ENCODE measurements around the gene DLGAP4.

The DLGAP4 gene

DNA sequence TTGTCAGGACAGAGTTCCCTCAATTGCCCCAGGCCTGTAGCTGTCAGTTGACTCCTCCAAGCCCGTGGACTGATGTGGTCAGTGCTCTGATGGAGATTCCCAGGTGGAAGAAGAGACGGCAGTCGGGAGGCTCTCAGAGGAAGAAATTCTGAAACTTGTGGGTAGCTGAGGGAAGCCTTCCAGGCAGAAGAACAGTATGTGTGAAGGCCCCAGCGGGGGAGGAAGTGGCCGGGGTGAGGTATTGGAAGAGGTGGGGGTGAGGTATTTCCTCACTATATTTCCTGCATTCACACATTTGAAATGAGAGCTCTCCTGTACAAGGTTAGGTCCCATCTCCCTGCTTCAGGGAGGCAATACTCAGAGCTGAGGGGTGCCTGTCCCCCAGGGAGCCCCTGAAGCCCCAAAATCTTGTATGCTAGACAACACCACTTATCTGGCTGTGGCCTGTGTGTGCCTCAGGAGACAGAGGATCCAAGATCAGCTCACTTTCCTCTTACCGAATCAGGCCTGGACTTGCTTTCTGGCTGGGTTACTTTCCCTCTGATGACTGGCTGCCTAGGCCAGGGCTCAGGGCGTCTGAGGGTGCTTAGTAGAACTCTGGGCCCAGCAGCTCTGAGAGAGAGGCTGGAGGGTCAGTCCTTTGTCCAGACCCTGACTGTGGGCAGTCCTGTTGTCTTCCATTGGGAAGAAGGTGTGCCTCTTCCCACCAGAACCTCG is 185.9 kb downstream of the DLGAP4 start:
- Histone ChIP-seq H2AK5ac (ENCODE audit: low read length, severe bottlenecking) (peak overlapping the region; percentile 10), H2BK12ac (ENCODE audit: low read length in 2 of 2) (no peak overlapping the region), H4K8ac (ENCODE audit: low read length) (peak overlapping the region; percentile 7), H3K23ac (ENCODE audit: low read length in 2 of 2) (peak overlapping the region in 1 of 2 experiments; percentile 55), H3K4me3 (ENCODE audit: insufficient read depth in 1 of 2, low read depth in 1 of 2, low read length in 2 of 2) (no peak overlapping the region), H3K36me3 (ENCODE audit: control insufficient read depth in 1 of 2, insufficient read depth in 2 of 2, low read depth in 1 of 2, low read length in 2 of 2) (peaks cover 11 to 33% of the 10 kb centered on the region in 2 experiments), H3K18ac (ENCODE audit: low read depth in 1 of 2, low read length in 2 of 2) (peak overlapping the region in 1 of 2 experiments; percentile 46), H4K91ac (ENCODE audit: low read length) (peak overlapping the region; percentile 35), H3K9ac (ENCODE audit: low read length) (peak overlapping the region; percentile 38), H2BK5ac (ENCODE audit: low read depth, low read length, poor library complexity, severe bottlenecking) (no peak overlapping the region), H3K4me1 (ENCODE audit: control insufficient read depth, insufficient read depth, low read depth, low read length) (peaks cover 44% of the 10 kb centered on the region), H3K4ac (ENCODE audit: low read depth in 1 of 2, low read length in 2 of 2) (no peak overlapping the region), H3K9me3 (ENCODE audit: control insufficient read depth, low read length) (no peaks in the 10 kb centered on the region), H2AFZ (ENCODE audit: low read depth, low read length) (no peak overlapping the region), H2BK120ac (ENCODE audit: low read depth, low read length) (no peak overlapping the region), H3K27ac (ENCODE audit: low read length, poor library complexity, severe bottlenecking) (peak overlapping the region; percentile 36), H3K4me2 (ENCODE audit: low read length, poor library complexity, severe bottlenecking) (no peak overlapping the region), H3K27me3 (ENCODE audit: control insufficient read depth in 1 of 2, insufficient read depth in 1 of 2, low read length in 2 of 2) (no peaks in the 10 kb centered on the region), H3K79me1 (replicated peaks; ENCODE audit: low read length, poor library complexity, severe bottlenecking) (peaks cover 11% of the 10 kb centered on the region), H2BK15ac (ENCODE audit: low read depth, poor library complexity, severe bottlenecking) (no peak overlapping the region), H3K14ac (ENCODE audit: low read length in 2 of 2) (peak overlapping the region in 1 of 2 experiments; percentile 63)
- 86% methylated on average over 6 of the region's 8 CpGs for WGBS
- no peak for DNase-seq

DNA sequence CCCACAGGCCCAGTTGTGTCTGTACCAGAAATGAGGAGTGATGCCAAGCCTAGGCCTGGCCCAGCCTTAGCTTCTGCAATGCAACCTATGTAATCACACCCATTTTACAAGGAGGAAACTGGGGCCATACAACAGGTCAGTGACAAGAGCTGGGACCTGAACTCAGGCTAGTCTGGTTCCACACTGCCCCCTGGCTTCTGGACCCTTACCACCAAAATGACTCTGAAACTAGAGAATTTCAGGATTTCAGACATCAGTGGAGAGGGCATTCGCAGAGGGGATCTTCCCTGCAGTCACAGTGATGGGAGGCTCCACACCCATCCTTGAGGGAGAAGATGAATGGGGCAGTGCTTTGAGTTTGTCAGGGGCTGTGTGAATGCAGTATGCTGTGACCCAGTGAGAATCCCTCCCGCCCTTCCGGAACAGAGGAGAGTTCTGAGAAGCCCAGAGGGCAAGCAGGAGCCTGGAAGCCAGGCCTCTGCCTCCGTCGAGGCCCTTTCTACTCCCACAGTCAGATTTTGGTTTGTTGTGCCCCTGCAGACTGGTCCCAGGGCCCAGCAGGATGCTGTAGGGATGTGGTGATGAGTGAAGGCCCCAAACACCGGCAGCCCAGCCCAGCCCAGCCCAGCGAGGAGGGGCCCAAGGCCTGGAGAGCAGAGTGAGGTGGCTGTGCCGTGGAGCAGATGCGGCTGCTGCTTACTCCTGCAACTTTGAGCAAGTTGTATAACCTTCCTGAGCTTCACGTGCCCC is 187.1 kb downstream of the DLGAP4 start:
- Histone ChIP-seq H3K36me3 (ENCODE audit: control insufficient read depth in 1 of 2, insufficient read depth in 2 of 2, low read depth in 1 of 2, low read length in 2 of 2) (peaks cover 23 to 44% of the 10 kb centered on the region in 2 experiments), H2BK12ac (ENCODE audit: low read length in 2 of 2) (no peak overlapping the region), H2BK5ac (ENCODE audit: low read depth, low read length, poor library complexity, severe bottlenecking) (no peak overlapping the region), H3K23ac (ENCODE audit: low read length in 2 of 2) (no peak overlapping the region), H3K18ac (ENCODE audit: low read depth in 1 of 2, low read length in 2 of 2) (no peak overlapping the region), H2AK5ac (ENCODE audit: low read length, severe bottlenecking) (no peak overlapping the region), H2BK120ac (ENCODE audit: low read depth, low read length) (no peak overlapping the region), H2AFZ (ENCODE audit: low read depth, low read length) (no peak overlapping the region), H4K8ac (ENCODE audit: low read length) (no peak overlapping the region), H3K79me1 (replicated peaks; ENCODE audit: low read length, poor library complexity, severe bottlenecking) (peaks cover 21% of the 10 kb centered on the region), H3K4ac (ENCODE audit: low read depth in 1 of 2, low read length in 2 of 2) (no peak overlapping the region), H3K27me3 (ENCODE audit: control insufficient read depth in 1 of 2, insufficient read depth in 1 of 2, low read length in 2 of 2) (no peaks in the 10 kb centered on the region), H3K9ac (ENCODE audit: low read length) (peak overlapping the region; percentile 71), H3K14ac (ENCODE audit: low read length in 2 of 2) (no peak overlapping the region), H3K4me2 (ENCODE audit: low read length, poor library complexity, severe bottlenecking) (no peak overlapping the region), H3K4me1 (ENCODE audit: control insufficient read depth, insufficient read depth, low read depth, low read length) (peaks cover 43% of the 10 kb centered on the region), H4K91ac (ENCODE audit: low read length) (no peak overlapping the region), H3K9me3 (ENCODE audit: control insufficient read depth, low read length) (no peaks in the 10 kb centered on the region), H3K27ac (ENCODE audit: low read length, poor library complexity, severe bottlenecking) (peak overlapping the region; percentile 21), H3K4me3 (ENCODE audit: insufficient read depth in 1 of 2, low read depth in 1 of 2, low read length in 2 of 2) (no peak overlapping the region), H2BK15ac (ENCODE audit: low read depth, poor library complexity, severe bottlenecking) (no peak overlapping the region)
- WGBS = 94% methylated on average over 10 of the region's 10 CpGs
- no peak for DNase-seq

DNA sequence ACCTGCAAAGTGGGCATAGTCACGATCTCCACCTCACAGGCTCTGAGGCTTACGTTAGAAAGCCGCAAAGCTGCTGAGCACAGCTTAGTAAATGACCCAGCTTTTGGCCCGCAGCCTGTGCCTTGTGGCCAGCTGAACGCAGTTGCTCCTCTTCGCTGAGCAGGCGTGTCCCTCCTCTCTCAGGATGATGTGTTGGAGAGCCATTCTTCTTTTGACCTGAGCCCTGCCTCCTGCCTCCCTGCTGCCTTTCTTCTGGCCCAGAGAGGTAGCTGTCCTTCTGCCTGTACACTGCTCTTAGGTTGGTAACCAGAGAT is 187.6 kb downstream of the DLGAP4 start:
- no peaks in the 10 kb centered on the region for H3K27me3 ChIP-seq (ENCODE audit: control insufficient read depth in 1 of 2, insufficient read depth in 1 of 2, low read length in 2 of 2)
- H2BK120ac ChIP-seq (ENCODE audit: low read depth, low read length) = no peak overlapping the region
- no peaks in the 10 kb centered on the region for H3K9me3 ChIP-seq (ENCODE audit: control insufficient read depth, low read length)
- no peak overlapping the region for H2BK5ac ChIP-seq (ENCODE audit: low read depth, low read length, poor library complexity, severe bottlenecking)
- 94% methylated on average over 7 of the region's 7 CpGs for WGBS
- H2AFZ ChIP-seq (ENCODE audit: low read depth, low read length) = no peak overlapping the region
- peaks cover 26% of the 10 kb centered on the region for H3K79me1 ChIP-seq (replicated peaks; ENCODE audit: low read length, poor library complexity, severe bottlenecking)
- H3K9ac ChIP-seq (ENCODE audit: low read length) = peak overlapping the region; percentile 71
- H3K18ac ChIP-seq (ENCODE audit: low read depth in 1 of 2, low read length in 2 of 2) = no peak overlapping the region
- no peak overlapping the region for H3K23ac ChIP-seq (ENCODE audit: low read length in 2 of 2)
- no peak overlapping the region for H3K4ac ChIP-seq (ENCODE audit: low read depth in 1 of 2, low read length in 2 of 2)
- H4K91ac ChIP-seq (ENCODE audit: low read length) = no peak overlapping the region
- peaks cover 47% of the 10 kb centered on the region for H3K4me1 ChIP-seq (ENCODE audit: control insufficient read depth, insufficient read depth, low read depth, low read length)
- no peak overlapping the region for H3K4me2 ChIP-seq (ENCODE audit: low read length, poor library complexity, severe bottlenecking)
- peak overlapping the region; percentile 13 for H3K27ac ChIP-seq (ENCODE audit: low read length, poor library complexity, severe bottlenecking)
- no peak overlapping the region for H2AK5ac ChIP-seq (ENCODE audit: low read length, severe bottlenecking)
- H2BK15ac ChIP-seq (ENCODE audit: low read depth, poor library complexity, severe bottlenecking) = no peak overlapping the region
- H2BK12ac ChIP-seq (ENCODE audit: low read length in 2 of 2) = no peak overlapping the region
- H3K14ac ChIP-seq (ENCODE audit: low read length in 2 of 2) = no peak overlapping the region
- H3K36me3 ChIP-seq (ENCODE audit: control insufficient read depth in 1 of 2, insufficient read depth in 2 of 2, low read depth in 1 of 2, low read length in 2 of 2) = peaks cover 28 to 50% of the 10 kb centered on the region in 2 experiments
- H4K8ac ChIP-seq (ENCODE audit: low read length) = no peak overlapping the region
- H3K4me3 ChIP-seq (ENCODE audit: insufficient read depth in 1 of 2, low read depth in 1 of 2, low read length in 2 of 2) = peak overlapping the region in 1 of 2 experiments; percentile 9
- no peak for DNase-seq
